ENCODE data around the gene PARP15.
A peak's percentile ranks its signal among the peaks of the same experiment; 100 is the strongest.
"Not testable (repeated sequence)": the region's sequence is repeated elsewhere in the genome, so short reads cannot be mapped to it uniquely, and the experiment has no call there.

PARP15 gene

GRCh38 chr3:122577409-122578031 is at the start of gene PARP15:
PARP15 (plus strand) TSS chr3:122577650; CDS start chr3:122577668, 18 bp downstream.
- peak; percentile 26 for DNase-seq (ENCODE audit: low read depth, low spot score)

DNA sequence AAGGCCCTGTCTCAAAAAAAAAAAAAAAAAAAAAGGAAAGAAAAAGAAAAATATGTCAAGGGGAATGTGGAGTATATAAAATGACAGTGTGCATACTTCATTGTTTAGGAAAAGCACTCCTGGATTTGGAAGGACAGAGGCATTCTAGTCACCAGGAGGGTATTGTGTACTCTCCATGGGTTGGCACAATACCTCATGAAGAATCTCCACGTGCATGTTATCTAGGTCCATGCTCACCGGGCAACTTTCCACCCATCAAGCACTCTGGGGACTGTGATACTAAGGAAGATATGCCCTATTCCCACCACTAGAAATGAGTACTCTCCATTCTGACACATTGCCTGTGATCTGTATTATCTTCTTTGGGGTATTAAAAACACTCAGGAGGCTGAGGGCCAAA is 47.3 kb upstream of the PARP15 start:
- DNase-seq (ENCODE audit: low read depth, low spot score) = no peak

- no peak for DNase-seq (ENCODE audit: low read depth, low spot score)
Measured at GRCh38 chr3:122533480-122533879, 44.0 kb upstream of the PARP15 start.

DNA sequence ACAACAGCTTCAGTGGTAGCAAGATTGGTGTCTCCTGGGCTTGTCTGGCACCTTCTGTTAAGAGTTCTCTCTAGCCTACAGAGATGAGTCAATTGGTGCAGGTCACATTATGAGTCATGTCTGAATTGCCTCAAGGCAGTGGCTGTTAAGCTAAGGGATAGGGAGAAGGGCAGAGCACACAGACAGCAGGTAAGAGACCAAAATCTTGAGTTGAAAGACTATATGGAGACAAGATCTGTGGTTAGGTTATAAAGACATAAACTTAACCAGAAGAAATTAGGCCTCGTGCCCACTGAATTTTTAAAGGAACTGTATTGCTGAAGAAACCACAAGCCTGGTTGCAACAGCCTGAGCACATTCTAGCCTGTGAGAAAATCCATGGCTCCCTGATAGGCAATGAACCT is 43.5 kb upstream of the PARP15 start:
- DNase-seq (ENCODE audit: low read depth, low spot score) = peak; percentile 70

DNA sequence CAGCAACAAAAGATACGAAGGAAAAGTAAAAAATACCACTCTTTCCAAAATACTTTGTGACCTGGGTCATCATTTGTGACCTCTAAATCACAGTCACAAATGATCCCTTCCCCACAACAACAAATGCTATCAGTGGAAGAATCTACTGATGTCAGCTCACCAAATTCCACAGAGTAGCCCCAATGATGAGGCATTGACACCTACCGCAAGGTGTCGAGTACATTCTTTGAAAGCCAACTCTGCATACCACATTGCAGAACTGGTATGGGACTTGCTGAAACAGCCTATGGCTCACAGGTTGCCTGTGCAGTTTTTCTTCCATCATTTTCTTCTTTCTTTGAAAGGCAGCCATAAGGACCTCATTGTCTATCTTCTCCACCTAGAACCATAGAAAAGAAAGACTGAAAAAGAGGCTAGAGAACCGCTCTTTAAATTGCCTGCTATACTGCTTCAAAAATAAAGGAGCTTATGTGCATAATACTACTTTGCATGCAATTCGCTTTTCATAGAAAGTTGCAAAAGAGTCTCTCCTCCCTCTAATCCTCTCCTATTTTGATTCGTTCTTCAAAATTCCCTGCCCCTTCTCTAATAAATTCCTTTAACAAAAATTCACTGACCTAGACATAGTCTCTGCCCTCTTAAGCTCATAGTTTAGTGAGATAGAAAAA is 41.4 kb upstream of the PARP15 start:
- DNase-seq (ENCODE audit: low read depth, low spot score) = no peak

DNA sequence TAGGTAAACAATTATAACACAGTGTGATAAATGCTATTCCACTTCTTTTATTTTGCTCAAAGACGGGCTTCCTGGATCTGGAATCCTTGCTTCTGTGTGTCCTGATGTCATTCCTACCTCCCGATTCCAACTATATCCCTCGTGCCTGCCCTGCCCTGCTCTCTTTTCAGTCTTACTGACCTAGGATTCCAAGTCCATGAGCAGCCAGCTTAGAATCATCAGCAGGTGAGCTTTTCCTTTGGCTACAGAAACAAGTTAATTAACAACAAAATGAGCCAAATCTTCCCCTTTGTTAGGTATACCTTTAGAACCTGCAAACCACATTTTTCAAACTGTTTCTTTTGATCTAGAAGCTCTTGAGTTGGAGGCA is 40.8 kb upstream of the PARP15 start:
- no peak for DNase-seq (ENCODE audit: low read depth, low spot score)

DNA sequence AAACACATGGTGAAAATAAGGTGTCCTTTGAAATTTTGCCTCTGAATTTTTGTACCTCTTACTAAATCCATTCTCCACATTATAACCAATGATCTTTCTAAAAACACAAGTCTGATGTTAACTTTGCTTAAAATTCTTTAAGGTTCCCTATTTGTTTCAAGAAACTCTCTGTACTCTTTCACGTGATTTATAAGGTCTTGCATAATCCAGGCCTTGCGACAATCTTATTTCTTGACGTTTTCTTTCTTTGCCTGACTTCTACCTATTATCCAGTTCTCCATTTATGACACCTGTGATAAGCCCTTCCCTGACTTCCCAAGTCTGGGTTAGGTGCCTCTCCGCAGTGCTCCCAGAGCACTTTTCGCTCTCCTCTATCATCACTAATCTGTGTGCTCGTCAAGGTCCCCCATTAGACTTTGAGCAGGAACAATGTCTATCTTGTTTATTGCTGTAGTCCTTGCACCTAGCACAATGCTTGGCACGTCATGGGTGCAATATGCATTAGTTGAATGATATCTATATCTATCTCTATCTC is 38.4 kb upstream of the PARP15 start:
- no peak for DNase-seq (ENCODE audit: low read depth, low spot score)

DNA sequence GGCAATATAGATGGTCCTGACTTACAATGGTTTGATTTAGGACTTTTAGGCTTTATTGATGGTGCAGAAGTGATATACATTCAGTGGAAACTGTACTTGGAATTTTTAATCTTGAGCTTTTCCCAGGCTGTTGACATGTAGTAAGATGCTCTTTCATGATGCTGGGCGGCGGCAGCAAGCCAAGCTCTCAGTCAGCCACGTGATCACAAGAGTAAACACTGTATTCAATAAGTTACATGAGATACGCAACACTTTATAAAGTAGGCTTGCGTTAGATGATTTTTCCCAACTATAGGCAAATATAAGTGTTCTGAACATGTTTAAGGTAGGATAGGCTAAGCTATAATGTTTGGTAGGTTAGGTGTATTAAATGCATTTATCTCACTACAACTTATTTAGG is 31.3 kb upstream of the PARP15 start:
- no peak for DNase-seq (ENCODE audit: low read depth, low spot score)

DNA sequence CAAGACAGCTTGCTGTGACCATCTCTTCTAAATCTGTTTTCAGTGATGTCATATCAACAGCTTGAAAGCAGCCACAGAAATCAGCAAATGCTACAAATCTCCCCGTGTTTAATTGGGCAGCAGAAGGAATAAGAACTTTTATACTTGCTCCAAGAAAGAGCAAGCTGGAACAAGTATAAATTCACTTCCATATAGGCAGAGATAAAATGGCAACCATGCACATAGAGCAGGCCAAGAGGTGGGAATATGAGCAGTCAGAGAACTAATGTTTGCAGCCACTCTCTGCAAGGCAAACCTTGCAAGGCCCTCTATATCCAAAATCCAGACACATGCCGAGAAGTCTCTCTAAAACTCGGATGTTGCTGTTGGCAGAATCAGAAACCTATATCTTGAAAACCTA is 29.4 kb upstream of the PARP15 start:
- no peak for DNase-seq (ENCODE audit: low read depth, low spot score)

- no peak for DNase-seq (ENCODE audit: low read depth, low spot score)
Measured at GRCh38 chr3:122548619-122549018, 28.8 kb upstream of the PARP15 start.

DNA sequence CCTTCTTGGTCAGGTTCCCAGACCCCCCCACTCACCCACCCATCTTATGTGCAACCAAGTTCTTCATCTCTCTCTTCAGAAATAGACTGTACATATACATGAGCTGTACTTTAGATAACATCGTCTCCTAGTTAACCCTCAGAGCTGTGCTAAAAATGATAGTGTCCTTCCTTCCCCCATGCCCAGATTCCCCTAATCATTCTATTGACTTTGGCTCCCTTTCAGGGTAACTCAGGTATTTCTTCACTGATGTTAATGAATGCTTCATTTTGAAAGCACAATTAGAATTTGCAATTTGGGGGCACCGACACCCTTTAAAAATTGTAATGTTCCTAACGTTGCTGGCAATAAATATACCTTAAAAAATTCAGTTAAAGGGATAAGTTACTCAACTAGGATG is 24.3 kb upstream of the PARP15 start:
- DNase-seq (ENCODE audit: low read depth, low spot score) = no peak

DNA sequence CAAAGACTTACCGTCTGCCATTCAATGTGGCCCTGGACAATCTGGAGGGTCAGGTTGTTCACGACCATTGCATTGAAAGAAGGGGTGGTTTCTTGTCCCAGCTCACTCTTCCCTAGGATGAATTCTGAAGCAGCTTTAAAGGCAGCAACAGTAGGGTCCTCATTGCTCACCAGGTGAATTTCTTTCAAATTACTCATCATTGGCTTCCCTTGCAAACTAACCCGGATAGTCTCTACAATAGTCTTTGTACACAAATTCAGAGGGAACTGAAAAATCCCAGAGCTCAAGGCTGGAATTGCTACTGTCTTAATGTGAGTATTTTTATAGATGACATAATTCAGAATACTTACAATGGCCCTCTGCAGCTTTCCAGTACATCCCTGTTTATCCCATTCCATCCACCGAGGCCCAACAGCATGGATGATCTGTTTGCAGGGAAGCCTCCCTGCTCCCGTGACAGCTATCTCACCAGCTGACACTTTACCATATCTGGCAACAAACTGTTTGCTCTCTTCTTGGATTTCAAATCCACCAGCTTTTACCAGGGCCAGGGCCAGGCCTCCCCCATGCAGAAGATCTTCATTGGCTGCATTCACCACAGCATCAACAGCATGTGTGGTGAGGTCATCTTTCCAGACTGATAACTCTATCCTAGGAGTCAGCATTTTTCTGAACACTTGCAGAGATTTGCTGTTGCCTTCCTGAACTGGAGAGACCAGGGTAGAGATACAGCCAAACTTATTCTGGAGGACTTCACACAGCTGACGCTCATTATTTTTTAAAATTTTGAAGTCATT is 22.0 kb upstream of the PARP15 start:
- DNase-seq (ENCODE audit: low read depth, low spot score) = peak; percentile 35

DNA sequence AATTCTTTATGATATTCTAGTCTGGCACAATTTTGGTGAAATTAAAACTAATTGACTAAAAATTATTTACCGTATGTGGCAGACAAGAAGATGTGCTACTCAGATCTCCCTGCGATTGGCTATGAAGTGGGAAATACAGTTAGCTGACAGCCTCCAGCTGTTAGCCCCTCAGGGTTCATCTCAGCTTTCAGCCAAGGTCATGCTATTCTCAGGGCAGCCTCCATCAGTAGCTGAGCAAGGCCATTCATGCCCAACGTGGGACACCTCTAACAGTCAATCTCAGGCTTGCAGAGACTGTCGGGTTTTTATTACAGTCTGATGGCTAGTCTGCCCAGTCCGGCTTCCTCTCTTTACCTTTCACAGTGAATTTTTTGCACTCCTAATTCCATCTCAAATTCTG is 20.1 kb upstream of the PARP15 start:
- DNase-seq (ENCODE audit: low read depth, low spot score) = no peak

DNA sequence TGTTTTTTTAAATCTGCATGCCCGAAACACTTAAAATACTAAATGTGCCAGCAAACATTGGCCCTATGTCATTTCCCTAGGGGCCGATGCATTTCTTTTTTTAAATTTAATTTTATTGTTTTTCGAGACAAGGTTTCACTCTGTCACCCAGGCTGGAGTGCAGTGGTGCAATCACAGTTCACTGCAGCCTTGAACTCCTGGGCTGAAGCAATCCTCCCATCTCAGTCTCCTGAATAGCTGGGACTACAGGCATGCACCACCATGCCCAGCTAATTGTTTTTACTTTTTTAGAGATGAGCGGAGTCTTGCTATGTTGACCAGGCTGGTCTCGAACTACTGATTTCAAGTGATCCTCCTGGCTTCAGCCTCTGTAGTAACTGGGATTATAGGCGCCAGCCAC is 18.8 kb upstream of the PARP15 start:
- no peak for DNase-seq (ENCODE audit: low read depth, low spot score)

GRCh38 chr3:122559906-122560305 is 17.5 kb upstream of the PARP15 start:
- DNase-seq (ENCODE audit: low read depth, low spot score) = no peak

DNA sequence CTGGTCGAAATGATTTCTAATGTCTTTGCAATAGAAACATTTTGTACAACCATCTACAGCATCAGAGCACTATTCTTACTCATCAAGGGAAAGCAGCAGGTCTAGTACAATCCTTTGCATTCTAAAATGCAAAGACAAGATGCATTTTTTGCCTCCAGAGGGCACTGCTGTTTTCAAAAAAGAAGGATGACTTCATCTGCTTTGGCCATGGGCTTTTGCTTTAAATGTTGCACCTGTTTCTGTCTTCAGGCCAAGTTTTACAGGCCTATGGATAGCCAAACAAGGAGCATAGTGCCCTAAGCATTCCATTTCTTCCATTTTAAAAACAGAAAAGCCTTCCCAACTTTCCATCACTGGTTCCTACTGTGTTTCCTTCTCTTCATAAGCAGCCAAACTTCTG is 16.8 kb upstream of the PARP15 start:
- DNase-seq (ENCODE audit: low read depth, low spot score) = peak; percentile 70

- no peak for DNase-seq (ENCODE audit: low read depth, low spot score)
Measured at GRCh38 chr3:122562923-122563716, 14.3 kb upstream of the PARP15 start.

GRCh38 chr3:122563717-122564025 is 13.8 kb upstream of the PARP15 start:
- peak; percentile 45 for DNase-seq (ENCODE audit: low read depth, low spot score)

GRCh38 chr3:122564155-122564912 is 13.1 kb upstream of the PARP15 start, which contains the start of the genes DTX3L and PARP9:
DTX3L (plus strand) TSS chr3:122564338; CDS start chr3:122564427, 89 bp downstream.
PARP9 (minus strand) TSS chr3:122564300; CDS start chr3:122559620, 4,680 bp downstream.
- DNase-seq (ENCODE audit: low read depth, low spot score) = peak; percentile 91

- not testable (repeated sequence) for DNase-seq (ENCODE audit: low read depth, low spot score)
Measured at GRCh38 chr3:122568131-122568530, 9.3 kb upstream of the PARP15 start.

DNA sequence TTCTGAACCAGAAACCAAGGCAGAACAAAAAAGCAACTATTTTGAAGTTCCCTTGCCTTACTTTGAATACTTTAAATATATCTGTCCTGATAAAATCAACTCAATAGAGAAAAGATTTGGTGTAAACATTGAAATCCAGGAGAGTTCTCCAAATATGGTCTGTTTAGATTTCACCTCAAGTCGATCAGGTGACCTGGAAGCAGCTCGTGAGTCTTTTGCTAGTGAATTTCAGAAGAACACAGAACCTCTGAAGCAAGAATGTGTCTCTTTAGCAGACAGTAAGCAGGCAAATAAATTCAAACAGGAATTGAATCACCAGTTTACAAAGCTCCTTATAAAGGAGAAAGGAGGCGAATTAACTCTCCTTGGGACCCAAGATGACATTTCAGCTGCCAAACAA is 8.7 kb upstream of the PARP15 start:
- DNase-seq (ENCODE audit: low read depth, low spot score) = no peak

Measured in astrocyte of the hippocampus (primary cell).